AG04450 (cell line): ENCODE data around the gene ZSCAN1. TPM values are rescaled to one million over a fixed set of nuclear protein-coding genes. Genes with fewer than 3 reads are reported as not detected.

ENCODE experiments used
- CTCF ChIA-PET: fragments of 300-600, 350-600 bp; formaldehyde crosslinking; extraction: SDS; loops from one replicate; lab custom pipeline; 2022; ENCODE audit warnings: antibody characterized with exemption, inconsistent platforms; lab: Charles Lee
- POLR2A ChIA-PET: fragments of 350-600 bp; formaldehyde crosslinking; extraction: SDS; loops from one replicate; lab custom pipeline; 2021; ENCODE audit warnings: antibody characterized with exemption, inconsistent platforms; lab: Yijun Ruan, JAX
- DNase-seq: peaks from one replicate; pipeline ENCODE4 v3.0.0-alpha.2; 2011; ENCODE audit warnings: low read depth, low spot score
- H3K27ac ChIP-seq: one replicate; pipeline ENCODE4 v1.5.1; 2012; ENCODE audit warnings: low read depth, low read length, control low read depth
- H3K27me3 ChIP-seq: one replicate; pipeline ENCODE4 v1.6.0; 2012; ENCODE audit warnings: low read length; ENCODE audit not compliant: control insufficient read depth, insufficient read depth
- H3K4me3 ChIP-seq: 2 replicates; pipeline ENCODE4 v1.5.1; 2011; ENCODE audit warnings: mild to moderate bottlenecking, low read depth, low read length, control low read depth
- H3K9me3 ChIP-seq: 2 replicates; pipeline ENCODE4 v1.5.1; 2012; ENCODE audit warnings: low read length; ENCODE audit not compliant: control insufficient read depth, insufficient read depth
- polyA plus RNA-seq: library from polyadenylated mRNA; depleted of rRNA; stranded (reverse); fragments of >200 nt; gene quantifications from 2 replicates; pipeline ENCODE4 v1.2.3, GENCODE V29; 2011
- TF ChIP-seq, protein P1 (sequence below): IDR thresholded peaks from 2 replicates; pipeline ENCODE4 v1.5.1; 2011; ENCODE audit warnings: low read depth, low read length, control low read depth, inconsistent platforms

ZSCAN1 gene
- polyA plus RNA-seq, 1 experiment = not detected

DNA sequence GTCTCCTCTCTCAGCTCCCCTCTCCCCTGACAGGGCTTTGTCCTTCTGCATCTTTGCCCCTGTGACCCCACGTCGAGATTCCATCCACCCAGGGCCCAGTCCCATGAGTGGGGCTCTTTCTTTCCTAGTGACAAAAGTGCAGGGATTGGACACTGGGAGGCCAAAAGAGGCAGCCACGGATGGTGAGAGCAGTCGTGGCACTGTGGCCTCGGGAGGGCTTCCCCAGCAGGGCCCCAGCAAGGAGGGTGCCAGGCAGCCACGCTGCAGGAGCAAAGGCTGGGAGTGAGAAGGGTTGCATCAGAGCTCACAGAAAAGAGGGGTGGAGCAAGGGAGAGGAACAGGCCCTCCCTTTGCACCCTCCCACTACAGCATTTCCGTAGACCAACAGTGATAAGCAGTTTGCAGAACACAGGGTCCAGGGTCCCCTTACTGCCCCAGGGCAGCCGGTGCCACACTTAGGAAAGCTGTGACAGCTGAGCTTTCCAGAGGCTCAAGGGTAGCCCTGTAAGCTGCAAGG, 4.9 kb downstream of the ZSCAN1 start:
- H3K4me3 ChIP-seq = no peak overlapping the region
- H3K27ac ChIP-seq = no peak overlapping the region
- no peak for DNase-seq
- H3K27me3 ChIP-seq = no peaks in the 10 kb centered on the region
- H3K9me3 ChIP-seq = peaks cover 81% of the 10 kb centered on the region
- POLR2A ChIA-PET = no interaction called here
- CTCF ChIA-PET = no interaction called here
- TF ChIP-seq, protein P1, sequence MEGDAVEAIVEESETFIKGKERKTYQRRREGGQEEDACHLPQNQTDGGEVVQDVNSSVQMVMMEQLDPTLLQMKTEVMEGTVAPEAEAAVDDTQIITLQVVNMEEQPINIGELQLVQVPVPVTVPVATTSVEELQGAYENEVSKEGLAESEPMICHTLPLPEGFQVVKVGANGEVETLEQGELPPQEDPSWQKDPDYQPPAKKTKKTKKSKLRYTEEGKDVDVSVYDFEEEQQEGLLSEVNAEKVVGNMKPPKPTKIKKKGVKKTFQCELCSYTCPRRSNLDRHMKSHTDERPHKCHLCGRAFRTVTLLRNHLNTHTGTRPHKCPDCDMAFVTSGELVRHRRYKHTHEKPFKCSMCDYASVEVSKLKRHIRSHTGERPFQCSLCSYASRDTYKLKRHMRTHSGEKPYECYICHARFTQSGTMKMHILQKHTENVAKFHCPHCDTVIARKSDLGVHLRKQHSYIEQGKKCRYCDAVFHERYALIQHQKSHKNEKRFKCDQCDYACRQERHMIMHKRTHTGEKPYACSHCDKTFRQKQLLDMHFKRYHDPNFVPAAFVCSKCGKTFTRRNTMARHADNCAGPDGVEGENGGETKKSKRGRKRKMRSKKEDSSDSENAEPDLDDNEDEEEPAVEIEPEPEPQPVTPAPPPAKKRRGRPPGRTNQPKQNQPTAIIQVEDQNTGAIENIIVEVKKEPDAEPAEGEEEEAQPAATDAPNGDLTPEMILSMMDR = no peak

DNA sequence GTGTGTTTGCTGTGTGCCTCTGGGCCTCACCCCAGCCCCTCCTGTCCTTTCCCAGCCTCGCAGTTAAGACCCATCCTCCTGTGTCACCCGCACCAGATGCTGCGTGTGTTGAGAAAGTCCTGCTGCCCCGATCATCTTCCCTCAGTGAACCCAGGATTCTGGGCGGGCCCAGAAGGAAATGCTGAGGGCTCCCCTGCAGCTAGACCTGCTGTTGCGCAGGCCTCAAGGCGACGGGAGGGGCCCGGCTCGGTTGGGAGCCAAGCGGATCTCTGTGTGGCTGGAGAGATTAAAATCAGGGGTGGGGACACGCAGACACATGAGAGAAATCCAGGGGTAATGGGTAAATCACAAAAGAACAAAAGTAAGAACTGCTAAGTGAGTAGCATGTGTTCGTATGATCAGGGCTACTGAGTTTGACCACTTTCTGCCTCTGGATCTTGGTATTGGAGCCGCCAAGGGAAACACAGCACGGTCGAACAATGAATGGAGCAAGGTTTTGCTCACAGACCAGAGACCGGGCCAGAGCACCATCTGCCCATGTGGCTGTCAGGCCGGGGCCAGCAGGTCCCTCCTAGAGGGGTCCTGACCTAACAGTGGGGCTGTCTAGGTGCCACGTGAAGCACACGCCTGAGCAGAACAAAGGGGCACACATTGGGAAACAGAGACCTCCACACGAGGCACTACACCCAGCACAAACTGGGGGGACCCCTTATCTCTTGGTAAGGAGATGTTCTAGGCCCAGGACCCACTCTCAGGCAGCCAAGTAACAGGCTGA, 7.1 kb downstream of the ZSCAN1 start:
- DNase-seq = no peak
- ChIA-PET CTCF (no interaction called here), POLR2A (no interaction called here)
- no peak overlapping the region for H3K27ac ChIP-seq
- peaks cover 87% of the 10 kb centered on the region for H3K9me3 ChIP-seq
- TF ChIP-seq, protein P1 = no peak
- H3K4me3 ChIP-seq = no peak overlapping the region
- no peaks in the 10 kb centered on the region for H3K27me3 ChIP-seq

DNA sequence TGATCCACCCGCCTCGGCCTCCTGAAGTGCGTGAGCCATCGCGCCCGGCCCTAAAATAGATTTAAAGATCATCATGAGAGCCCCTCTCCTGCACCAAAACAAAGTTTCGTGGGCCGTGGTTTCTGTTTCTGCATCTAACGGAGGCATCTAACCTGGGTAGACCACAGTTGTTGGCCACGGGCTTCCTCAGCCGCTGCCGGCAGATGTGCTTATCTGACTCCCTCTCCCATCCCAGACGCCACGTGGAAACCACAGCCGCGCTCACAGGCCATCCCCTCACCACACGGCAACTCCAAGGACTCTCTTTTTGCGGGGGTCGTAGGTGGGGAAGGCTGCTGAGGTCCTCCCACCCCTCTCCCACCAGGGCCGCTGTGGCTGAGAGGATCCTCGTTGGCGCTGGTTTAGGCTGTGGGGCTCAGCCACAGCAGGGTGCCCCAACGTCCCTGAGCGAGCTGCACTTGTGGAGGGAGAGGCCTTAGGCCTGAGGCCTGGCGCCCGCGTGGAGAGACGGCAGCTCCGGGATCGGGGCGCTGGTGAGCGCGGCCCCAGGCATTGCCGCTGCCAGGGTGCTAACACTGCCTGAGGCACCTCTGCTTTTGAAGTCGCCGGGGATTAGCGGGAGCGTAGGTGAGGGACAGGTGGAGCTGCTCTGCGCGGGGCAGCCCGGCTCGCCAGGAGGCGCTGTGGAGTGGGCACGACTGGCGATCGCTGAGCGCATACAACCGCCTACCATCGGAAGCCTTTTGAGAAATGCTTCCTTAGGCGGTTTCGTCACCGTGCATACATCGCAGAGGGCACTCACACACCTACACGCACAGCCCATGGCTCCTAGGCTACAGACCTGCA, 8.9 kb downstream of the ZSCAN1 start:
- Histone ChIP-seq H3K27ac (no peak overlapping the region), H3K27me3 (no peaks in the 10 kb centered on the region), H3K4me3 (no peak overlapping the region), H3K9me3 (peaks cover 93% of the 10 kb centered on the region)
- no peak for DNase-seq
- CTCF ChIA-PET = no interaction called here
- TF ChIP-seq, protein P1 = no peak
- POLR2A ChIA-PET = no interaction called here

DNA sequence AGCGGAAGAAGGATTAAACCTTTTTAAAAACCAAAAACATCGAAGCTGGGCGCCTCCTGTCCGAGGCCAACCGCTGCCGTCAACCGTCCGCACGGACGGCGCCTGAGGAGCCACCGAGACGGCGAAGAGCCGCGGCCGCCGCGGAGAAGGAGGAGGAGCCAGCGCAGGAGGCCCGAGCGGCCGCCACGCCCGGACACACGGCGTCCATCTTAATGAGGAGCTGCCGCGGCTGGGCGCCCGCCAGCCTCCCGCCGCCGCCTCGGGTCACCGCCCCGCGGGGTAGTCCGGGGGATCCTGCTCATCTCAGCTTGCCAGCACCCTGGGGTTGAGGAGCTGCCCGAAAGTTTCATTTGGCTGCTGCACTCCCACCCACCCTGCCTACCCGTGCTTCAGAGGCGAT, 10.6 kb downstream of the ZSCAN1 start:
- ChIA-PET POLR2A (no interaction called here), CTCF (no interaction called here)
- H3K9me3 ChIP-seq = peaks cover 88% of the 10 kb centered on the region
- no peak overlapping the region for H3K27ac ChIP-seq
- TF ChIP-seq, protein P1 = no peak
- no peak for DNase-seq
- no peaks in the 10 kb centered on the region for H3K27me3 ChIP-seq
- no peak overlapping the region for H3K4me3 ChIP-seq

DNA sequence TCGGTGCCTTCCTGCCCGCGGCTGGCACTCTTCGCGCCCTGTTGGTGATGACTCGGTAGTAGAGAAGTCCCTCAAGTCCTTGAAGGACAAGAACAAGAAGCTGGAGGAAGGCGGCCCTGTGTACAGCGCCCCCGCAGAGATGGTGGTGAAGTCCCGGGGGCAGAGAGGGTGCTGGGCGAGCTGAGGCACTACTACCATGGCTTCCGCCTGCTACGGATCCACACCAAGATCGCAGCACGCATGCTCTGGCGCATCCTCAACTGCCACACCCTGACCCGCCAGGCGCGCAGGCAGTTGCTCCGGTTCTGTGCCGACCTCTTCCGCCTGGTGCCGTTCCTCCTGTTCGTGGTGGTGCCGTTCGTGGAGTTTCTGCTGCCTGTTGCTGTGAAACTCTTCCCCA, 11.1 kb downstream of the ZSCAN1 start:
- CTCF ChIA-PET = no interaction called here

More for the DNA sequence above, 11.1 kb downstream of the ZSCAN1 start:
- H3K9me3 ChIP-seq = peaks cover 88% of the 10 kb centered on the region
- DNase-seq = no peak
- no peak overlapping the region for H3K4me3 ChIP-seq
- POLR2A ChIA-PET = no interaction called here
- H3K27me3 ChIP-seq = no peaks in the 10 kb centered on the region
- no peak overlapping the region for H3K27ac ChIP-seq
- TF ChIP-seq, protein P1 = no peak
